Mesothelial cell of epicardium (in vitro differentiated cells): ENCODE measurements around the gene ECM2. TPM values are rescaled to one million over a fixed set of nuclear protein-coding genes. Genes with fewer than 3 reads are reported as not detected.
"Not testable (repeated sequence)": the region's sequence is repeated elsewhere in the genome, so short reads cannot be mapped to it uniquely, and the experiment has no call there.

ENCODE experiments used
- DNase-seq, 2 experiments: peaks; one replicate each; pipeline ENCODE4 v3.0.0; 2021; ENCODE audit warnings: low spot score in 2 of 2; ENCODE audit not compliant: unreplicated experiment in 2 of 2
- H3K27ac Mint-ChIP-seq: 2 replicates; pipeline ENCODE4 v1.8.0; 2021; ENCODE audit warnings: mixed read lengths
- H3K27me3 Mint-ChIP-seq: 2 replicates; pipeline ENCODE4 v1.8.0; 2021; ENCODE audit warnings: low read depth, mixed read lengths
- H3K36me3 Mint-ChIP-seq: 2 replicates; pipeline ENCODE4 v1.8.0; 2021; ENCODE audit warnings: mixed read lengths
- H3K4me1 Mint-ChIP-seq: 2 replicates; pipeline ENCODE4 v1.8.0; 2021; ENCODE audit warnings: mixed read lengths
- H3K4me3 Mint-ChIP-seq: 2 replicates; pipeline ENCODE4 v1.8.0; 2021; ENCODE audit warnings: mild to moderate bottlenecking, moderate library complexity, mixed read lengths
- H3K9me3 Mint-ChIP-seq: 2 replicates; pipeline ENCODE4 v1.8.0; 2021; ENCODE audit warnings: mixed read lengths
- total RNA-seq: library from RNA; stranded (reverse); gene quantifications from 3 replicates; pipeline ENCODE4 v1.2.1, GENCODE V29; 2021
- TF ChIP-seq, protein P1 (sequence below): fragments of 200-600 bp; sonication (generic); IDR thresholded peaks from one replicate; pipeline ENCODE4 v1.5.0; 2021; ENCODE audit warnings: antibody characterized with exemption; ENCODE audit not compliant: unreplicated experiment

ECM2 gene
- total RNA-seq = 0.16 to 0.20 TPM in 2 of 3 replicates, not detected in the other

DNA sequence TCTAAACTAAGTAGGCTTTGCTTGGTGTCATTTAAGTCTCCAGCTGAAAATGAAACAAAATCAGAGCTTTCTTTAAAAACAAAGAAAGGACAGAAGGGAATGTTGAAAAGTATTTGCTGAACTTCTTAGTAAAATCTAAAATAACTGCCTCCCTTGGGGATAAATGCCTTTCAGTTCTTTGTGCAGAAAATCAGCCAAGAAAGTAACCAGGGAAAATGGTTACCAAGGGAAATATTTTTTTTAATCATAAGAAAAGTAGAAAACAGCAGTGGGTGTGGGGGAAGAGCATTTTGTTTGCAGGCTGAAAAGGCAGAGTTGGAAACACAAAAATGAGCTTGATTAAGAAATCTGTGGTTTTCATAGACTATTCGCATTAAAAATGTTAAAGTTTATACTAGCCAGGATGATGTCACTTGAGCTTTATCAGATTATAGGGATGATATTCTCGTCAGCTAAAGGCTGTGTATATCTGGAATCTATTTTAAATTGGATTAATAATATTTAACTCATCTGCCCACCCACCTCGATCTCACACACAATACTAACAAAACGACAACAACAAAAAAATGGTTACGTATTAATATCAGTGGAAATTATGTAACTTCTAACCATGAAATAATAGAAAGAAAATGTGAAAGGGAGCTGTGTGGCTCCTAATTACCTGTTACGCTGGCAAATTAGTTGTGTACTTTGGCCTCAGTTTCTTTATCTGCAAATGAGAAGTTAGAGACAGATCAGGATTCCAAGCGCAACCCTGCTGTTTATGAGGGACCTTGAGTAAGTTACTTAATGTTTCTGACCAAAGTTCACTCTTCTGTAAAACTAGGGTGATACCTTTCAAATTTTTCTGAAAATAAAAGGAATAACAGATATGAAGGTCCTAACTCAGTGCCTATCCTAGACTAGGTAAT lies at the start of gene ECM2:
ECM2 (minus strand) TSS at position 51 of the 911 bp plus-strand sequence. CDS start 13,124 bp downstream, outside the sequence.
- H3K36me3 Mint-ChIP-seq = no peaks in the 10 kb centered on the region
- peaks cover 3% of the 10 kb centered on the region for H3K4me1 Mint-ChIP-seq
- H3K4me3 Mint-ChIP-seq = no peak within 1 kb of the TSS
- no peak for DNase-seq
- H3K27ac Mint-ChIP-seq = peak within 1 kb of the TSS; percentile 43
- TF ChIP-seq, protein P1, sequence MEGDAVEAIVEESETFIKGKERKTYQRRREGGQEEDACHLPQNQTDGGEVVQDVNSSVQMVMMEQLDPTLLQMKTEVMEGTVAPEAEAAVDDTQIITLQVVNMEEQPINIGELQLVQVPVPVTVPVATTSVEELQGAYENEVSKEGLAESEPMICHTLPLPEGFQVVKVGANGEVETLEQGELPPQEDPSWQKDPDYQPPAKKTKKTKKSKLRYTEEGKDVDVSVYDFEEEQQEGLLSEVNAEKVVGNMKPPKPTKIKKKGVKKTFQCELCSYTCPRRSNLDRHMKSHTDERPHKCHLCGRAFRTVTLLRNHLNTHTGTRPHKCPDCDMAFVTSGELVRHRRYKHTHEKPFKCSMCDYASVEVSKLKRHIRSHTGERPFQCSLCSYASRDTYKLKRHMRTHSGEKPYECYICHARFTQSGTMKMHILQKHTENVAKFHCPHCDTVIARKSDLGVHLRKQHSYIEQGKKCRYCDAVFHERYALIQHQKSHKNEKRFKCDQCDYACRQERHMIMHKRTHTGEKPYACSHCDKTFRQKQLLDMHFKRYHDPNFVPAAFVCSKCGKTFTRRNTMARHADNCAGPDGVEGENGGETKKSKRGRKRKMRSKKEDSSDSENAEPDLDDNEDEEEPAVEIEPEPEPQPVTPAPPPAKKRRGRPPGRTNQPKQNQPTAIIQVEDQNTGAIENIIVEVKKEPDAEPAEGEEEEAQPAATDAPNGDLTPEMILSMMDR = no peak
- no peaks in the 10 kb centered on the region for H3K27me3 Mint-ChIP-seq
- H3K9me3 Mint-ChIP-seq = peaks cover 15% of the 10 kb centered on the region

DNA sequence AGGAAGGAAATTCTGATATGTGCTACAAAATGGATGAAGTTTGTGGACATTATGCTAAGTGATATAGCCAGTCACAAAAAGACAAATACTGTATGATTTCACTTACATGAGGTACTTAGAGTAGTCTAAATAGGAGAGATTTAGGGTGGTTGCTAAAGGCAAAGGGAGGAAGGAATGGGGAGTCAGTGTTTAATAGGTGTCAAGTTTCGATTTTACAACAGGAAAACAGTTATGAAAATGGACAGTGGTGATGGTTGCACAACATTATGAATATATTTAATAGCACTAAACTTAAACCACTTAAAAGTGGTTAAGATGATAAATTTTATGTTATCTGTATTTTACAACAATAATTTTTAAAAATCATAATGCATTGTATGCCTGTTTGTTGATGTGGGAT lies 40.4 kb upstream of the ECM2 start:
- H3K36me3 Mint-ChIP-seq = peaks cover 5% of the 10 kb centered on the region
- H3K4me3 Mint-ChIP-seq = no peak overlapping the region
- DNase-seq = no peak
- H3K27me3 Mint-ChIP-seq = no peaks in the 10 kb centered on the region
- TF ChIP-seq, protein P1 = no peak
- H3K9me3 Mint-ChIP-seq = peaks cover 21% of the 10 kb centered on the region
- no peaks in the 10 kb centered on the region for H3K4me1 Mint-ChIP-seq
- H3K27ac Mint-ChIP-seq = no peak overlapping the region

DNA sequence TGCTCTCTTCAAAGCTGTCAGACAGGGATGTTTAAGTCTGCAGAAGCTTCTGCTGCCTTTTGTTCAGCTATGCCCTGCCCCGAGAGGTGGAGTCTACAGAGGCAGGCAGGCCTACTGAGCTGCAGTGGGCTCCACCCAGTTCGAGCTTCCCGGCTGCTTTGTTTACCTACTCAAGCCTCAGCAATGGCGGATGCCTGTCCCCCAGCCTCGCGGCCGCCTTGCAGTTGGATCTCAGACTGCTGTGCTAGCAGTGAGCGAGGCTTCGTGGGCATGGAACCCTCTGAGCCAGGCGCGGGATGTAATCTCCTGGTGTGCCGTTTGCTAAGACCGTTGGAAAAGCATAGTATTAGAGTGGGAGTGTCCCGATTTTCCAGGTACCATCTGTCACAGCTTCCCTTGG lies 37.8 kb upstream of the ECM2 start:
- H3K4me3 Mint-ChIP-seq, H3K27ac Mint-ChIP-seq, H3K4me1 Mint-ChIP-seq, DNase-seq, H3K36me3 Mint-ChIP-seq, H3K27me3 Mint-ChIP-seq: not testable (repeated sequence)
- peaks cover 21% of the 10 kb centered on the region for H3K9me3 Mint-ChIP-seq

DNA sequence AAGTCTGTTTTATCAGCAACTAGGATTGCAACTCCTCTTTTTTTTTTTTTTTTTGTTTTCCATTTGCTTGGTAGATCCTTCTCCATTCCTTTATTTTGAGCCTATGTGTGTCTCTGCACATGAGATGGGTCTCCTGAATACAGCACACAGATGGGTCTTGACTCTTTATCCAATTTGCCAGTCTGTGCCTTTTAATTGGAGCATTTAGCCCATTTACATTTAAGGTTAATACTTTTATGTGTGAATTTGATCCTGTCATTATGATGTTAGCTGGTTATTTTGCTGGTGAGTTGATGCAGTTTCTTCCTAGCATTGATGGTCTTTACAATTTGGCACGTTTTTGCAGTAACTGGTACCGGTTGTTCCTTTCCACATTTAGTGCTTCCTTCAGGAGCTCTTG lies 36.1 kb upstream of the ECM2 start:
- H3K4me3 Mint-ChIP-seq = not testable (repeated sequence)

DNA sequence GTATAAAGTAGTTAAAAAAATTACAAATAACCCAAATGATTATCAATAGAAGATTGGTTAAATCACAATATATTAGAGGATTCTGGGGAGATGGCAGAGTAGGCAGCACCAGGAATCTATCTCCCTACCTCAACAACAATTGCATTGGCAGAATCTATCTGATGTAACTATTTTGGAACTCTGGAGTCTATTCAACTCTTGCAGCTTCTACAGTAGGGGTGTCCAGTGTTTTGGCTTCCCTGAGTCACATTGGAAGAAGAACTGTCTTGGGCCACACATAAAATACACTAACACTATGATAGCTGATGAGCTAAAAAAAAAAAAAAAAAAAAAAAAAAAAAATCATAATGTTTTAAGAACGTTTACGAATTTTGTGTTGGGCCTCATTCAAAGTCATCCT lies 29.2 kb upstream of the ECM2 start:
- TF ChIP-seq, protein P1 = no peak
- Mint-ChIP-seq H3K9me3 (peaks cover 10% of the 10 kb centered on the region), H3K4me3 (no peak overlapping the region), H3K27me3 (no peaks in the 10 kb centered on the region), H3K27ac (no peak overlapping the region), H3K4me1 (peaks cover 36% of the 10 kb centered on the region), H3K36me3 (no peaks in the 10 kb centered on the region)
- no peak for DNase-seq

More for the DNA sequence above, 36.1 kb upstream of the ECM2 start:
- H3K27me3 Mint-ChIP-seq, DNase-seq, H3K36me3 Mint-ChIP-seq, H3K4me1 Mint-ChIP-seq, H3K27ac Mint-ChIP-seq: not testable (repeated sequence)
- peaks cover 21% of the 10 kb centered on the region for H3K9me3 Mint-ChIP-seq

DNA sequence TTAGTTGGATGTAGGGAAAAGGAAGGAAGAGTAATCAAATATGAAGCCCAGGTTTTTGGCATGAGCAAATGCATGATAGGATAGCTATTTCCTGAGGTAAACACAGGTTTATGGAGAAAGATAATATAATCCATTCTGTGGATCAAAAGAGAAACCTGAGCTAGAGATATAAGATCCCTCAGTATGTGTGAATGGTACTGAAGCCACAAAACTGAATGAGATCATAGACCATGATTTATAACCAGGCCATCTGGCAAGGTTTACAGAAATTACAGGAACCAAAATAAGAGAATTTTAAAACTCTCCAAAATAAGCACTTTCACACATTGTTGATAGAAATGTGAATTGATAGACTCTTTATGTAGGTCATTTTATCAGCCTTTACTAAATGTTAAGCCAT lies 28.7 kb upstream of the ECM2 start:
- DNase-seq = no peak
- Mint-ChIP-seq H3K27me3 (no peaks in the 10 kb centered on the region), H3K36me3 (no peaks in the 10 kb centered on the region), H3K27ac (no peak overlapping the region), H3K4me3 (no peak overlapping the region), H3K9me3 (peaks cover 10% of the 10 kb centered on the region), H3K4me1 (peaks cover 36% of the 10 kb centered on the region)
- TF ChIP-seq, protein P1 = no peak
